ENCODE results near the gene SIRT6. TPM values are rescaled to one million over a fixed set of nuclear protein-coding genes. Genes with fewer than 3 reads are reported as not detected.

SIRT6 gene
- total and polyA plus RNA-seq, 9 of the 15 experiments (the other 6 are each of a cell fraction or from before 2014, with no cell fraction given), result 1.4 to 41.1 (median 10.2) TPM

DNA sequence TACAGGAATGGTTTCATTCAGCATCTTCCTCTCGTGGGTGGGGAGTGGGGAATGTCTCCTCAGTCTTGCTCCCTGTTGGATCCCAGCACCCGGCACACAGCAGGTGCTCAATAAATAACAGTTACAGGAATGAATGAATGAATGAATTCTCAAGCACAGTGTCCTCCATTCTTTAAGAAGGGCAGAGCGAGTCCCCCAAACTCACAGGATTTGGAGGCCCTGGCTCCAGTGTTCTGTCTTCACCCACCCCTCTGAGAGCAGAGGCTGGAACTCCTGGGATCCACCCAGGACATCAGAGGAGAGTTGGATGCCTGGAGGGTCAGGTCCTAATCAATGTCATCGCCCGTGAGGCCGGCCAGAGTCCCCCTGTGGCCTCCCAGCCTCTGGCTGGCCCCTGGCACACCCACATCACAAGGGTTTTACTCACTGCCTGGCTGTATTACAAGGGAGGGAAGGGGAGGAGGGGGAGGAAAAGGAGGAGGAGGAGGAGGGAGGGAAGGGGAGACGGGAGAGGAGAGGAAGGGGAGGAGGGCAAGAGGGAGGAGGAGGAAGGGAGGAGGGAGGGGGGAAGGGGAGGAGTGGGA lies 37.6 kb downstream of the SIRT6 start:
- WGBS (ENCODE audit: insufficient coverage, low coverage, missing lambda C conversion rate), result 34% methylated on average over 6 of the region's 7 CpGs
- ChIA-PET CTCF (ENCODE audit: low intra/inter-chr PET ratio) (no interaction called here), POLR2A (no interaction called here)
- Histone ChIP-seq H3K36me3 (ENCODE audit: control insufficient read depth, insufficient read depth, low read length) (no peaks in the 10 kb centered on the region), H3K27me3 (ENCODE audit: control insufficient read depth in 2 of 2, insufficient read depth in 2 of 2, low read length in 2 of 2) (no peaks in the 10 kb centered on the region), H3K4me2 (ENCODE audit: insufficient read depth, low read length) (no peak overlapping the region), H3K9ac (ENCODE audit: insufficient read depth in 1 of 2, low read depth in 2 of 2, low read length in 2 of 2) (peak overlapping the region in 1 of 2 experiments; percentile 4; a peak in 1 of 4 replicates), H3K4me3 (no peak overlapping the region), H2AFZ (ENCODE audit: low read depth, low read length) (no peak overlapping the region), H4K20me1 (replicated peaks; ENCODE audit: control insufficient read depth, insufficient read depth, low read length) (no peaks in the 10 kb centered on the region), H3K79me2 (ENCODE audit: control insufficient read depth, insufficient read depth, low read length) (no peaks in the 10 kb centered on the region), H3K9me3 (replicated peaks; ENCODE audit: control insufficient read depth, insufficient read depth, low read depth, low read length) (no peaks in the 10 kb centered on the region), H3K27ac (ENCODE audit: extremely low read depth, low read depth, low read length) (no peak overlapping the region), H3K9me1 (ENCODE audit: control insufficient read depth, insufficient read depth, low read length) (no peaks in the 10 kb centered on the region), H3K4me1 (replicated peaks in 1 of 2; ENCODE audit: control insufficient read depth in 2 of 2, insufficient read depth in 2 of 2, low read length in 2 of 2) (peaks cover 7 to 30% of the 10 kb centered on the region in 2 experiments; a peak in 4 of 5 replicates)
- TF ChIP-seq ZNF583 (CRISPR knock-in tag; IDR thresholded peaks at IDR 0.05) (no peak), EGR1 (conservative IDR thresholded peaks at IDR 0.05) (peak; percentile 77), ZNF24 (IDR thresholded peaks at IDR 0.05) (peak; percentile 84; the same call in 1 of the 2 replicates), BCOR (IDR thresholded peaks at IDR 0.05) (0 out of 2 replicates have a peak, but pooled peaks have one; percentile 2), POLR2AphosphoS2 (IDR thresholded peaks at IDR 0.05; ENCODE audit: low read length) (no peak)
- TF ChIP-seq, protein P1, sequence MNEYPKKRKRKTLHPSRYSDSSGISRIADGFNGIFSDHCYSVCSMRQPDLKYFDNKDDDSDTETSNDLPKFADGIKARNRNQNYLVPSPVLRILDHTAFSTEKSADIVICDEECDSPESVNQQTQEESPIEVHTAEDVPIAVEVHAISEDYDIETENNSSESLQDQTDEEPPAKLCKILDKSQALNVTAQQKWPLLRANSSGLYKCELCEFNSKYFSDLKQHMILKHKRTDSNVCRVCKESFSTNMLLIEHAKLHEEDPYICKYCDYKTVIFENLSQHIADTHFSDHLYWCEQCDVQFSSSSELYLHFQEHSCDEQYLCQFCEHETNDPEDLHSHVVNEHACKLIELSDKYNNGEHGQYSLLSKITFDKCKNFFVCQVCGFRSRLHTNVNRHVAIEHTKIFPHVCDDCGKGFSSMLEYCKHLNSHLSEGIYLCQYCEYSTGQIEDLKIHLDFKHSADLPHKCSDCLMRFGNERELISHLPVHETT (CRISPR knock-in tag; conservative IDR thresholded peaks at IDR 0.05 in 1 of 2, IDR thresholded peaks at IDR 0.05 in 1 of 2), result no peak; a peak in 1 of 4 replicates
- DNase-seq (ENCODE audit: extremely low read depth in 1 of 4, low spot score in 3 of 4) (peak; percentile 34 to 60 (median 46)), FAIRE-seq (no peak), ATAC-seq (no peak)
- in situ Hi-C loops (cut with MboI) (no loop called here), intact Hi-C loops (cut with micrococcal nuclease) (loop anchor here (1.0 kb wide), 1 partner anchor 38 kb away; the partner anchor contains the start of genes ANKRD24 and SIRT6)
- no TSS peak for BruUV-seq (replicated peaks)

Data from K562 (cell line).